ENCODE data around the gene ARF3. TPM values are rescaled to one million over a fixed set of nuclear protein-coding genes. Genes with fewer than 3 reads are reported as not detected.

ARF3 gene
- total RNA-seq, 1 donor from 2014 or later: 113 TPM

GRCh38 chr12:48993787-48994186 is 36.5 kb upstream of the ARF3 start:
- H3K9me3 Mint-ChIP-seq: no peaks in the 10 kb centered on the region
- no peak for DNase-seq
- H3K4me1 Mint-ChIP-seq: peaks cover 24% of the 10 kb centered on the region
- ATAC-seq (ENCODE audit: low read depth): no peak
- H3K27ac Mint-ChIP-seq: no peak overlapping the region
- ChIA-PET POLR2A (interaction anchor here (0.7 to 0.8 kb wide), 2 partner anchors 14 to 137 kb away, joined by 3 to 7 read pairs; no protein-coding TSS in a partner anchor), CTCF (interaction anchor here (1.0 to 2.3 kb wide), 3 partner anchors 10 to 71 kb away, joined by 3 to 11 read pairs (median 4); no protein-coding TSS in a partner anchor)
- intact Hi-C loops (cut with micrococcal nuclease): loop anchor here (10.0 kb wide), 1 partner anchor 351 kb away; the partner anchor contains the start of gene DNAJC22
- H3K36me3 Mint-ChIP-seq (ENCODE audit: low read depth): no peaks in the 10 kb centered on the region
- no peak overlapping the region for H3K4me3 Mint-ChIP-seq
- TF ChIP-seq CTCF (IDR thresholded peaks at IDR 0.05): no peak
- peaks cover 30% of the 10 kb centered on the region for H3K27me3 Mint-ChIP-seq

GRCh38 chr12:48991247-48992050 is 34.2 kb upstream of the ARF3 start:
- CTCF ChIA-PET: interaction anchor here (1.0 kb wide), 1 partner anchor 13 kb away, joined by 3 read pairs; the partner anchor contains the start of gene WNT1
- ATAC-seq (ENCODE audit: low read depth) (no peak), DNase-seq (no peak)
- intact Hi-C loops (cut with micrococcal nuclease): loop anchor here (10.0 kb wide), 1 partner anchor 353 kb away; the partner anchor contains the start of gene DNAJC22
- Mint-ChIP-seq H3K27me3 (peaks cover 40% of the 10 kb centered on the region), H3K36me3 (ENCODE audit: low read depth) (no peaks in the 10 kb centered on the region), H3K9me3 (no peaks in the 10 kb centered on the region), H3K4me1 (peaks cover 10% of the 10 kb centered on the region), H3K4me3 (no peak overlapping the region), H3K27ac (no peak overlapping the region)
- POLR2A ChIA-PET: interaction anchor here (0.7 kb wide), 1 partner anchor 10 kb away, joined by 6 read pairs; no protein-coding TSS in a partner anchor
- no peak for TF ChIP-seq CTCF (IDR thresholded peaks at IDR 0.05)

GRCh38 chr12:48990552-48990951 is 33.3 kb upstream of the ARF3 start:
- intact Hi-C loops (cut with micrococcal nuclease): loop anchor here (10.0 kb wide), 1 partner anchor 354 kb away; the partner anchor contains the start of gene DNAJC22
- CTCF ChIA-PET: no interaction called here
- Mint-ChIP-seq H3K27ac (no peak overlapping the region), H3K4me3 (no peak overlapping the region), H3K9me3 (no peaks in the 10 kb centered on the region), H3K36me3 (ENCODE audit: low read depth) (no peaks in the 10 kb centered on the region), H3K27me3 (peaks cover 43% of the 10 kb centered on the region), H3K4me1 (peaks cover 7% of the 10 kb centered on the region)
- ATAC-seq (ENCODE audit: low read depth) (no peak), DNase-seq (no peak)
- POLR2A ChIA-PET: interaction anchor here (1.2 kb wide), 1 partner anchor 104 kb away, joined by 3 read pairs; the partner anchor contains the start of gene DHH
- no peak for TF ChIP-seq CTCF (IDR thresholded peaks at IDR 0.05)

- intact Hi-C loops (cut with micrococcal nuclease): loop anchor here (1.0 to 2.0 kb wide), 2 partner anchors 64 to 135 kb away; partner anchors contain the start of gene DDX23
- peak; percentile 31 for TF ChIP-seq CTCF (IDR thresholded peaks at IDR 0.05)
- ChIA-PET CTCF (interaction anchor here (0.7 to 3.0 kb wide), 25 partner anchors 8 to 193 kb away, joined by 3 to 19 read pairs (median 3); partner anchors contain the start of genes ARF3, DDN, DDX23 and FKBP11), POLR2A (interaction anchor here (1.1 kb wide), 2 partner anchors 64 to 136 kb away, joined by 3 to 4 read pairs; partner anchors contain the start of gene DDX23)
- no peak overlapping the region for H3K4me3 Mint-ChIP-seq
- no peaks in the 10 kb centered on the region for H3K9me3 Mint-ChIP-seq
- DNase-seq: peak; percentile 58
- peaks cover 34% of the 10 kb centered on the region for H3K27me3 Mint-ChIP-seq
- ATAC-seq (ENCODE audit: low read depth): peak; percentile 90
- no peak overlapping the region for H3K27ac Mint-ChIP-seq
- H3K36me3 Mint-ChIP-seq (ENCODE audit: low read depth): no peaks in the 10 kb centered on the region
- no peaks in the 10 kb centered on the region for H3K4me1 Mint-ChIP-seq
Measured at GRCh38 chr12:48988030-48988649, 30.9 kb upstream of the ARF3 start.

All from activated B cell treated with CpG ODN at 0.5 μM for 24 hours (primary cell).